Measurements from ENCODE around the gene CRISPLD2.

Gene CRISPLD2

DNA sequence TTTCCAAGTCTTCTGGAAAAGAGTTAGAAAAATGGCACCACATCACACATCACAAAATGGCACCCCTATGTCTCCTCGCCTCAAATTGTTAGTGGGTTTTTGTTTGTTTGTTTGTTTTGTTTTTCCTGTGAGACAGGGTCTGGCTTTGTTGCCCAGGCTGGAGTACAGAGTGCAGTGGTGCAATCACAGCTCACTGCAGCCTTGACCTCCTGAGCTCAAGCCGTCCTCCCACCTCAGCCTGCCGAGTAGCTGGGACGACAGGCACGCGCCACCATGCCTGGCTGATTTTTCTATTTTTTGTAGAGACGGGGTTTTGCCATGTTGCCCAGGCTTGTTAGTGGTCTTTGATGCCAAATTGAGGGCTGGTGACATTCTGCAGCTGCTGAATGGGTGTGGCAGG lies 3.8 kb upstream of the CRISPLD2 start:
- TF ChIP-seq, protein P1, sequence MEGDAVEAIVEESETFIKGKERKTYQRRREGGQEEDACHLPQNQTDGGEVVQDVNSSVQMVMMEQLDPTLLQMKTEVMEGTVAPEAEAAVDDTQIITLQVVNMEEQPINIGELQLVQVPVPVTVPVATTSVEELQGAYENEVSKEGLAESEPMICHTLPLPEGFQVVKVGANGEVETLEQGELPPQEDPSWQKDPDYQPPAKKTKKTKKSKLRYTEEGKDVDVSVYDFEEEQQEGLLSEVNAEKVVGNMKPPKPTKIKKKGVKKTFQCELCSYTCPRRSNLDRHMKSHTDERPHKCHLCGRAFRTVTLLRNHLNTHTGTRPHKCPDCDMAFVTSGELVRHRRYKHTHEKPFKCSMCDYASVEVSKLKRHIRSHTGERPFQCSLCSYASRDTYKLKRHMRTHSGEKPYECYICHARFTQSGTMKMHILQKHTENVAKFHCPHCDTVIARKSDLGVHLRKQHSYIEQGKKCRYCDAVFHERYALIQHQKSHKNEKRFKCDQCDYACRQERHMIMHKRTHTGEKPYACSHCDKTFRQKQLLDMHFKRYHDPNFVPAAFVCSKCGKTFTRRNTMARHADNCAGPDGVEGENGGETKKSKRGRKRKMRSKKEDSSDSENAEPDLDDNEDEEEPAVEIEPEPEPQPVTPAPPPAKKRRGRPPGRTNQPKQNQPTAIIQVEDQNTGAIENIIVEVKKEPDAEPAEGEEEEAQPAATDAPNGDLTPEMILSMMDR (IDR thresholded peaks at IDR 0.05; ENCODE audit: control insufficient read depth, insufficient read depth, low read depth, low read length, missing control alignments): no peak
- no peak for DNase-seq (ENCODE audit: low read depth)
- H3K4me3 ChIP-seq (ENCODE audit: control insufficient read depth, low read depth, low read length): no peak overlapping the region

DNA sequence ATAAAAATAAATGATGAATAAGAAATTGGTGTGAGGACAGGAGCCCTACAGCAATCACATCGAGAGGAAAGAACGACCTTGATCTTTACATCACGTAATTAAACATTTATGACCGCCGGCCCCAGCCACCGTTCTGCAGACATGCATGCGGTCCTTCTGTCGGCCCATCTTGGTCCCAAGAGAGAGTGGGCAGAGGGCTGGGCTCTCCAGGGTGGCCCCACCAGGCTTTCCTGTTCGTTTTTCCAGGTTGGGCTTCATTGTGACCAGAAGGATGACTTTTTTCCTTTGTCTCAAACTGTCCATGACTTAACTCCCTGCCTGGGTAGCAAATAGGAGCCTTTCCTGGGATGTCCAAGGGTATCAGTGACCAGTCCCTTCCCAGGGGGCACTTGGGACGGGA lies 3.3 kb upstream of the CRISPLD2 start:
- H3K4me3 ChIP-seq (ENCODE audit: control insufficient read depth, low read depth, low read length): no peak overlapping the region
- TF ChIP-seq, protein P1 (IDR thresholded peaks at IDR 0.05; ENCODE audit: control insufficient read depth, insufficient read depth, low read depth, low read length, missing control alignments): no peak
- no peak for DNase-seq (ENCODE audit: low read depth)

DNA sequence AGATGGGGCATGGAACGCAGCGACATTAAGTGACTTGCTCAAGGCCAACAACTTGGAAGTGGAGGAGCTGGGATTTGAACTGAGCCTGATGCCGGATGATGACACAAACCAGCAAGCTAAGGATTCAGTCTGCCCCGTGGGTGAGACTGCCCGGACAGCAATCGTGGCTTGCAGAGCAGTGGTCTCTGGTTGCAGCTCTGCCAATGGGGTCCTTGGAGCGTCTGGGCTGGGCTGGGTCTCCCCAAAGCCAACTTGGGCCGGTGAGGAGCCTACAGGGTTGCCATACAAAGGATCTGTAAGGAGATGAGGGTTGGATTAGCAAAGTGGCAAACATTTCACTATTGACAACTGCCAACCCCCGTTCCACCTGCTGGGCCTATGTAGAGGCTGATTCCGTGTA lies 2.6 kb upstream of the CRISPLD2 start:
- DNase-seq (ENCODE audit: low read depth): no peak

DNA sequence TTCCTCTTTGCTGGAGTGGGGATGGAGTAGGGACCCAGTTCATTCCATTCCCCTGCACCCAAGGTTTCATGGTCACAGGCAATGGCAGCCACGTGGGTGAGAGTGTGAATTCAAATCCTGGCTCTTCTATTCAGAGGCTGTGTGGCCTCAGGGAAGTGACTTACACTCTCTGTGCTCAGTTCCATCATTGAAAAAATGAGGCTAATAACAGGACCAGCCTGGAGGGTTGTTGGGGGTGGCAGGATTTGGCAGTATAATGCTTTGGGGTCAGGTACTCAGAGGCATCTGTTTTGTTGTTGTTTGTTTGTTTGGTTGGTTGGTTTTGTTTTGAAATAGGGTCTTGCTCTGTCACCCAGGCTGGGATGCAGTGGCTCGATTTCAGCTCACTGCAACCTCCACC lies 2.2 kb upstream of the CRISPLD2 start:
- no peak for DNase-seq (ENCODE audit: low read depth)
- no peak overlapping the region for H3K4me3 ChIP-seq (ENCODE audit: control insufficient read depth, low read depth, low read length)
- TF ChIP-seq, protein P1 (IDR thresholded peaks at IDR 0.05; ENCODE audit: control insufficient read depth, insufficient read depth, low read depth, low read length, missing control alignments): no peak

More for the DNA sequence above, 2.6 kb upstream of the CRISPLD2 start:
- H3K4me3 ChIP-seq (ENCODE audit: control insufficient read depth, low read depth, low read length): no peak overlapping the region
- TF ChIP-seq, protein P1 (IDR thresholded peaks at IDR 0.05; ENCODE audit: control insufficient read depth, insufficient read depth, low read depth, low read length, missing control alignments): no peak

DNA sequence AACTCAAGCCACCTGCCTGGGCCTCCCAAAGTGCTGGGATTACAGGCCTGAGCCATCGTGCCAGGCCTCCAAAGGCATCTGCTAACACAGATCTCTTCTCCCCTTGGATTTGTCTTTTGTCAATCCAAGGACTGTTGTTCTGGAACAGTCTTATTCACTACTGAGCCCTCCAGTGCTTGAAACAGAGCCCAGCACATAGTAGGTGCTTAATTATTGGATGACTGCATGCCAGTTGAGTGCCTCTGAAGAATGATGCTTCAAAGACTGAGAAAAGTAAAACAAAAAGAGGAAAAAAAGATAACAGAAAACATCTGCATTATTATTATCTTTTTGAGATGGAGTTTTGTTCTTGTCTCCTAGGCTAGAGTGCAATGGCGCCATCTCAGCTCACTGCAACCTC lies 1.7 kb upstream of the CRISPLD2 start:
- TF ChIP-seq, protein P1 (IDR thresholded peaks at IDR 0.05; ENCODE audit: control insufficient read depth, insufficient read depth, low read depth, low read length, missing control alignments): no peak
- DNase-seq (ENCODE audit: low read depth): no peak
- H3K4me3 ChIP-seq (ENCODE audit: control insufficient read depth, low read depth, low read length): no peak overlapping the region

DNA sequence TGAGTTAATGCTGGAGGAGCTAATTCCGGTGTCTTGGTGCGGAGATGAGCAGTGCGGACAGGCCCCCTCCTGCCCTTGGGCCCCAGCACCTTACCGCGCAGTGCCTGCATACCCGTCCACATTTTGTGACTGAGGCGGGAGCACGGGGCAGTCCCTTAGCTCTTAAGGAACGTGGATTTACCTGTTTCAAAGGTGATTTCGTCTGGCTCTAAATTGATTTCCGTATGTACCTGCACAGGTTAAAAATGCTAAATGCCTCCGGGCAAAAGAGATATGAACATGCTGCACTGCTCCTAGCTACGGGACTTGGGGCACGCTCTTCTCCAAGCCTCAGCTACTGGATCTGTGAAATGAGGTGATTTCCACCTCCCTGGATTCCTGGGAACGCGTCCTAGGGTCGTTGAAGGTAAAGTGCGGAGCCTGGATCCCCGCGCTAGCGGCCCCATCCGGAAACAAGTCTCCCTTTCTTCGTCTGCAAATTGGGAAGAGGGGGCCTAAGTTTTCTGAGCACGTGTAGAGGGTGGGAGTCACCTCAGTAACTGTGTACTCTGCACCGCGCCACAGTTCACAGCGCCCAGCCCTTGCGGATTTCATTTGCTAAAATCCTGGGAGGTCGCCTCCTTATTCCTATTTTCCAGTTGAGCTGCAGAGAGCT lies 669 bp upstream of the CRISPLD2 start:
- H3K4me3 ChIP-seq (ENCODE audit: control insufficient read depth, low read depth, low read length): no peak overlapping the region
- DNase-seq (ENCODE audit: low read depth): no peak
- TF ChIP-seq, protein P1 (IDR thresholded peaks at IDR 0.05; ENCODE audit: control insufficient read depth, insufficient read depth, low read depth, low read length, missing control alignments): no peak

Data from AG09309 (cell line).